CD4-positive, alpha-beta T cell treated with Interleukin-15 for 1 hour (primary cell): ENCODE measurements around the gene CDK13.

Experiments used
- DNase-seq: peaks from one replicate; pipeline ENCODE4 v3.0.0-alpha.2; 2020

The CDK13 gene

DNA sequence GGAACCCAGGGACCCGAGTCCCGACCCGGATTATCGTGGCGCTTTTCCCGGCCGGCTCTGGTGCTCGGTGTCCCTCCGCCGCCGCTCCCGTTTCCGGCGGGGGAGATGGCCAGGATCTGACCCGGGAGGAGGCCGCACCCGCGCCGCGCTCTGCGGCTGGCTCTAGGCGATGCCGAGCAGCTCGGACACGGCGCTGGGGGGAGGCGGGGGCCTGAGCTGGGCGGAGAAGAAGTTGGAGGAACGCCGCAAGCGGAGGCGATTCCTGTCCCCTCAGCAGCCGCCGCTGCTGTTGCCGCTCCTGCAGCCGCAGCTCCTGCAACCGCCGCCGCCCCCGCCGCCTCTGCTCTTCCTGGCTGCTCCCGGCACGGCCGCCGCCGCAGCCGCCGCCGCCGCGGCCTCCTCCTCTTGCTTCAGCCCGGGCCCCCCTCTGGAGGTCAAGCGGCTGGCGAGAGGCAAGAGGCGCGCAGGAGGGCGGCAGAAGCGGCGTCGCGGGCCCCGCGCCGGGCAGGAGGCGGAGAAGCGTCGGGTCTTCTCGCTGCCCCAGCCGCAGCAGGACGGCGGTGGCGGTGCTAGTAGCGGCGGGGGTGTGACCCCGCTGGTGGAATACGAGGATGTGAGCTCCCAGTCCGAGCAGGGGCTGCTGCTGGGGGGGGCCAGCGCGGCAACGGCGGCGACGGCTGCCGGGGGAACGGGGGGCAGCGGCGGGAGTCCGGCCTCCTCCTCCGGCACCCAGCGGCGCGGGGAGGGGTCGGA is 593 bp downstream of the CDK13 start:
- DNase-seq = peak; percentile 26

DNA sequence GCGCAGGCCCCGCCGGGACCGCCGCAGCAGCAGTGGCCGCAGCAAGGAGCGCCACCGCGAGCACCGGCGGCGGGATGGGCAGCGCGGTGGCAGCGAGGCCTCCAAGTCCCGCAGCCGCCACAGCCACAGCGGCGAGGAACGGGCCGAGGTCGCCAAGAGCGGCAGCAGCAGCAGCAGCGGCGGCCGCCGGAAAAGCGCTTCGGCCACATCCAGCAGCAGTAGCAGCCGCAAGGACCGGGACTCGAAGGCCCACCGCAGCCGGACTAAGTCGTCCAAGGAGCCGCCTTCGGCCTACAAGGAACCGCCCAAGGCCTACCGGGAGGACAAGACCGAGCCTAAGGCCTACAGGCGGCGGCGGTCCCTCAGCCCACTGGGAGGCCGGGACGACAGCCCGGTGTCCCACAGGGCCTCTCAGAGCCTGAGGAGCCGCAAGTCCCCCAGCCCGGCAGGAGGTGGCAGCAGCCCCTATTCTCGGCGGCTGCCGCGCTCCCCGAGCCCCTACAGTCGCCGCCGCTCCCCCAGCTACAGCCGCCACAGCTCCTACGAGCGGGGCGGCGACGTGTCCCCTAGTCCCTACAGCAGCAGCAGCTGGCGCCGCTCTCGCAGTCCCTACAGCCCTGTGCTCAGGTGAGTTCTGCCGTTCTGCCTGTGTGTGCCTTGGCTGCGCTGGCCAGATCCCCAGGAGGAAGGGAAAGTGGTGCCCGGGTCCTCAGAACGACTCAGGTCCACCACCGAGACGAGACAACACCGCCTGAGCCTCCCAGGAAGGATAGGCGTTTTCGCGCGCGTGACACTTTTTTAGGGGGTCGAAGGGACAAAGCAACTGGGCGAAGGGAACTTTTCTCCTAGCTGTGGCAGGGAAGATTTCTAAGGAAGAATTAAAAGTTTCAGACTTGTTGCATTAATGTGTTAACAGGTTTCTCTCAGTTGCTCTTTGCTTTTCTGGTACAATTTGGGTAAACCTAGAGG is 1.5 kb downstream of the CDK13 start:
- peak; percentile 77 for DNase-seq

DNA sequence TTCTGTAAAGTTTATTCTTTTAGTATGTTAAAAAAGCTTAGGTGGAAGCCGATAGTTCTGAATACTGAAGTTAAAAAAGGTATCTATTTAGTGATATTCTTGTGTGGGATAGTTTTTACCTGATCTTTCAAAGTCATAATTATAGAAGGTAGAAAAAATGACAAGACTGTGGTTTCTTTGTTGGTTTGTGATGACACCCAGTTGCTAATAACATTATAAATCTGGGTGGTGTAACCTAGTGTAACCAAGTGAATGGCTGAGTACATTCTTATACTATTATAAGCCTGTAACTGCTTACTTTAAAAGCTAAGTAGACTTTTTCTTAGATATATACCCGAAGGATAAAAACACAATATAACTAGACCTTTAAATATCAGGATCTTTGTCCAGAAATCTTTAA is 2.3 kb downstream of the CDK13 start:
- DNase-seq = no peak

DNA sequence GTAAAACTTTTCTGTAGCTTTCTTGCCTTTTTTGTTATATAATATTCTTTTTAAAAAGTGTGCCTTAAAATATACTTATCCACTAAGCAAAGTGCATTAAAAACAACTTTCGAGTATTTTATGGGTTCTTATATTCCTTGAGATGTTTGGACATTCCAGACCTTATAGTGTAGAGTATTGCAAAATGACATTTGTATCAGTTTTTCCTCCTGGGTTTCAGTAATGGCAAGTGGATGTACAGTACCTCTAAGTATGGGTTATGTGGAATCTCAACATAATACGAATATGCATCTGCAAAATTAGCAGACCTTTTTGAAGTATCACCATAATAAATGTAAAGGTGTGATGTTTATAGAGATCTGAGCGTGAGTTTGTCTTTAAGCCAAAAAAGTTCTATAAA is 2.7 kb downstream of the CDK13 start:
- DNase-seq = no peak

DNA sequence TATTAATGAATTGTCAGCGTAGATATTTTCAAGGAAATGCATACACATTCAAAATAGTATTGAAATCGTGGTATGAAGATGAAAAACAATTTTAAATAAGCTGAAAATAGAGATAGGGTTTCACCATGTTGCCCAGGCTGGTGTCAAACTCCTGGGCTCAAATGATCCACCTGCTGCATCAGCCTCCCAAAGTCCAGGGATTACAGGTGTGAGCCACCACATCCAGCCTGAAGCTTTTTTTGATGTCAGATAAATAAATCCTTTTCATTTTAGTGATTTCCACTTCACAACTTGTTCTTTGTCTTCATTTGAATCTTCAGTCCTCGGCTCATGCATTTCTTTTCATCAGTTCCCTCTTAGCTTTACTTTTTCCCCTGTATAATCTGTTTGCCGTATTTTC is 4.6 kb downstream of the CDK13 start:
- DNase-seq = no peak

DNA sequence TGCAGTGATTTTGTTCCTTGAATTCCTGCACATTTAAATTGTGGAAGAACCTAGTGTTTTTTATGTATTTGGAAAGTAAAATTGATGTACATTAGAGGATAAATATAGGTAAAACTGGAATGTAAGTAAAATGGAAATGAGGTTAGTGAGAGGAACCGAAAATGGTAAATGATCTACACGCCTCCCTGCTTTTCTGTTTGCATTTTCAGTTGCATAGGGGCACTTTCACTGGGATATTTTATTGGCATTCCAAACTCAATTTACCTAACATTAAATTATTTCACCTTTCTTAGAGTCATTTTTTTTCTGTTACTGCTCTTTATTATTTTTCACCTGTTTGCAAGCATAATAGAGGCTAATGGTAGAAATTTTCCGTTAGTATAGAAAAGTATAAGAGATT is 8.0 kb downstream of the CDK13 start:
- no peak for DNase-seq

DNA sequence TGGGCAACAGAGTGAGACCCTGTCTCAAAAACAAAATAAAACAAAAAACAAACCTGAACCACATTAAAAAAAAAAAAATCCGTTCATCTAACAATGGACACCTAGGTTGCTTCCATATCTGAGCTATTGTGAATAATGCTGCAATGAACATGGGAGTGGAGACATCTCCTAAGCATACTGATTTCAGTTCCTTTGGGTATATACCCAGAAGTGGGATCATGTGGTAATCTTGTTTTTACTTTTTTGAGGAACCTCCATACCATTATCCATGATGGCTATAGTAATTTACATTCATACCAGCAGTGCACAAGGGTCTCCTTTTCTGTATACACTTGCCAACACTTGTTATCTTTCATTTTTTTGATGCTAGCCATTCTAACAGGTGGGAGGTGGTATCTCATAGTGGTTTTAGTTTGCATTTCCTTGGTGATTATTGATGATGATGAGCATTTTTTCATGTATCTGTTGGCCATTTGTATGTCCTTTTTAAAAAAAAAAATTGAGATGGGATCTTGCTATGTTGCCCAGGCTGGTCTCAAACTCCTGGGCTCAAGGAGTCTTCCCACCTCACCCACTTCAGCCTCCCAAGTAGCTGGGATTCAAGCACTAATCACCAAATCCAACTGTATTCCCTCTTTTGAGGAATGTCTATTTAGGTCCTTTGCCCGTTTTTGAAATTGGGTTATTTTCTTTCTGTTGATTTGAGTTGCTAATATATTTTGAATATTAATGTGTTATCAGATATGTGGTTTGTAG is 17.5 kb downstream of the CDK13 start:
- DNase-seq = no peak

DNA sequence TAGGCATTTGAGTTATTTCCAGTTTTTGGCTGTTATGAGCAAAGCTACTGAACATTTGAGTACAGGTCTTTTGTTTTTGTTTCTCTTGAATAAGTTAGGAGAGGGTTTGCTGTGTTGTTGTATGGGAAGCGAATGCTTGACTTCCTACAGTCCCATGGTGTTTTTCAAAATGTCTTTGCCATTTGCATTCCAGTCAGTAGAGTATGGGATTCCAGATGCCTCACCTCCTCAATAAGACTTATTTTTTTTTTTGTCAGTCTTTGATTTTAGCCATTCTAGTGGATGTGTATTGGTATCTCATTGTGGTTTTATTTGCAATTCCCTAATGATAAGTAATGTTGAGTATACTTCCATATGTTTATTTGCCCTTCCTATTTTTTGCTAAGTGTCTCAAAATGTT is 19.4 kb downstream of the CDK13 start:
- DNase-seq = no peak

DNA sequence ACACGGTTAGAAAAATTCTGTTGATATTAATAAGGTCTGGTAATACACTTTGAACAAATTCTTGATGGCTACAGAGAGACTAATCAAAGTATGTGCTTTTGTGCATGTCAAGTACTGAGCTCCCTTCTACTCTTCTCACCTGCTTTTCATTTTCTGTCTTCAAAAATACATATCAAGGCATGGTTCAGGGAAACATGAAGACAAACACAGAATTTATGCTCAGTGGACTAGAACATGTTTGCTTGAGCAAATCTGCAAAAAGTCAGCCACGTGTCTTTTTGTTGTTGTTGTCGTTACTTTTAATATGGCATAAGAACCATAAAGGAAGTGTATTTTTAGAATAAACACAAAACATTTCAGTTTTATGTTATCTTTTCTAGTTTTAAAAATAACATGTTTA is 21.9 kb downstream of the CDK13 start:
- DNase-seq = no peak

DNA sequence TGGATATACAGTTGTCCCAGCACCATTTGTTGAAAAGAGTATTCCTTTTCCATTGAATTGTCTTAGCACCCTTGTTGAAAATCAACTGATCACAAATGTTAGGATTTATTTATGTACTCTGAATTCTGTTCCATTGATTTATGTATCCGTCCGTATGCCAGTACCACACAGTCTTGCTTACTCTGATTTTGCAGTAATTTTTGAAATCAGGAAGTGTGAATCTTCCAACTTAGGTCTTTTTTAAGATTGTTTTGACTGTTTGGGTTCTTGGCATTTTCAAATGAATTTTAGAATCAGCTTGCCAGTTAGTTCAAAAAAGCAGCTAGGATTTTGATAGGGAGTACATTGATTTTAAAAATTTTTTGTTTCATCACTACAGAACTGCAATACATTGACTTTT is 23.7 kb downstream of the CDK13 start:
- no peak for DNase-seq

DNA sequence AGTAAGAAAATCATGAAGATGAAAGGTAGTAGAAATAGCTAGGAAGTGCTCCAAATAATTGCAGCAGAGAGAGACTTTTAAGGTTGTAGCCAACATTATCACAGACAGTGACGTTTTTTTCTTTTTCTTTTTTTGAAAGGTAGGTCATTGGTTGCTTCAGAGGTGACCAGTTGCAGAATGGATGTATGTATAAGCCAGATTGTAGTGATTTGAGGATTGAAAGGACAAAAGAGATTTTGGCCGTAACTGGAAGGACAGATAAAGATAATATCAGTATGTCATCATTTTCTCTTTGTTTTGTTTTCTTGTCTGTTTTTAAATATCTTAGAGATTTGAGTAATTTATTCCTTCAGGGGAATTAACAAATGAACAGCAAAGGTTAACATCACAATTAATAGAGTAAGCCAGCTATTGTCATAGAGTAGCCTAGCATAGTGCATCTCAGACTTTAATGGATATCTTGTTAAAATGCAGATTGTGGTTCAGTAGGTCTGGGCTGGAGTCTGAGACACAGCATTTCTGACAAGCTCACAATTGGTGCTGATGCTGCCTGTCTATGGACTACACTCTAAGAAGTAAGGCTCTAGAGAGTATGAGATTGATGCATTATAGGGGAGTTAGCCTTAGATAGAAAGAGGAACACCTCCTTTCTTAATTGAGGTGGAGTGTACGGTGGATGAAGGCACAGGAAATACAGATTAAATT is 28.3 kb downstream of the CDK13 start:
- DNase-seq = no peak

DNA sequence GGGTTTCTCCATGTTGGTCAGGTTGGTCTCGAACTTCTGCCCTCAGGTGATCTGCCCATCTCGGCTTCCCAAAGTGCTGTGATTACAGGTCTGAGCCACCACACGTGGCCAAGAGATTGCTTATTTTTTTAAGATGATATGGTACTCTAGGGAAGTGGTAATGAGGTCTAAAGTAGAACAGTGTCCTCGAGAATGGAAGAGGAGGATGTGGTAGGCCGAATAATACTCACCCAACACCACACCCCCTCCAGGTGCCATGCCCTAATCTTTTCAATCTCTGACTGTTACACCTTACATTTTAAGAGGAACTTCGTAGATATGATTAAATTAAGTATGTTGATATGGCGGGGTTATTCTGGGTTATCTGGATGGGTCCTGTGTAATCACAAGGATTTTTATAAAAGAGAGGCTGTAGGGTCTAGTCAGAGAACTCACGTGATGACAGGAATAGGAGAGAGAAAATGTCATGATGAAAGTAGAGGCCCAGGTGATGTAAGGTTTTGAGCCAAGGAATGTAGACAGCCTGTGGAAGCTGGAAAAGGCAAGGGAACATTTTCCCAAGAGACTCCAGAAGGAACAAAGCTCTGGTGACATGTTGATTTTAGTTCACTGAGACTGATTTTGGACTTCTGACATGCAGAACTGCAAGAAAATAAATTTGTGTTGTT is 29.5 kb downstream of the CDK13 start:
- DNase-seq = no peak

DNA sequence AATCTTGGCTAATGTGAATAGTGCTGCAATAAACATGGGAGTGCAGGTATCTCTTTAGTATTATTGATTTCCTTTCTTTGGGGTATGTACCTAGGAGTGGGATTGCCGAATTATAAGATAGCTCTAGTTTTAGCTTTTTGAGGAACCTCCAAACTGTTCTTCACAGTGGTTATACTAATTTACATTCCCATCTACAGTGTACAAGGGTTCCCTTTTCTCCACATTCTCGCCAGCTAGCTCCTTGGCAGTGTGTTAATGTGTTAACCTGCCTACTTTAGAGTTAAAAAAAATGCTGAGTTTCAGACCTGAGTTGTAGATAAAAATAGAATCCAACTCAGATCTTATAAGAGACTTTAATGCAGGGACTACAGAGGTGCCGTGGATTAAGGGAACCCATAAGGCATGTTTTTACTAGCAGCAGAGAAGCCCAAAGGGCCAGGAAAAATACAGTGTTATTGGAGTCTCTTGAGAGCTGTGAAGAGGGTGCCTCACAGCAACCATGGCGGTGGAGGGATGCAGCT is 35.4 kb downstream of the CDK13 start:
- no peak for DNase-seq

DNA sequence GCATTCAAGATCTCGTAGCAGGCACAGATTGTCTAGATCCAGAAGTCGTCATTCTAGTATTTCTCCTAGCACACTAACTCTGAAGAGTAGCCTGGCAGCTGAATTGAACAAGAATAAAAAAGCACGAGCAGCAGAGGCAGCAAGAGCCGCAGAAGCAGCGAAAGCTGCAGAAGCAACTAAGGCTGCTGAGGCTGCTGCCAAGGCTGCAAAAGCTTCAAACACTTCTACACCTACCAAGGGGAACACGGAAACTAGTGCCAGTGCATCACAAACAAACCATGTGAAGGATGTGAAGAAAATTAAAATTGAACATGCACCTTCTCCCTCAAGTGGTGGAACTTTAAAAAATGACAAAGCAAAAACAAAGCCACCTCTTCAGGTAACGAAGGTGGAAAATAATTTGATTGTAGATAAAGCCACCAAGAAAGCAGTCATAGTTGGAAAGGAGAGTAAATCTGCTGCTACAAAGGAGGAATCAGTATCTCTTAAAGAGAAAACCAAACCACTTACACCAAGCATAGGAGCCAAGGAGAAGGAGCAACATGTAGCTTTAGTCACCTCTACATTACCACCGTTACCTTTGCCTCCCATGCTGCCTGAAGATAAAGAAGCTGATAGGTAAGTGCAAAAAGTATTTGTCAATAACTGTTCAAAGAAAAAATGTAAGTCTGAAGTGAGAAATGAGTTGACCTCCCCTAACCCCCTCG is 37.7 kb downstream of the CDK13 start:
- peak; percentile 22 for DNase-seq

DNA sequence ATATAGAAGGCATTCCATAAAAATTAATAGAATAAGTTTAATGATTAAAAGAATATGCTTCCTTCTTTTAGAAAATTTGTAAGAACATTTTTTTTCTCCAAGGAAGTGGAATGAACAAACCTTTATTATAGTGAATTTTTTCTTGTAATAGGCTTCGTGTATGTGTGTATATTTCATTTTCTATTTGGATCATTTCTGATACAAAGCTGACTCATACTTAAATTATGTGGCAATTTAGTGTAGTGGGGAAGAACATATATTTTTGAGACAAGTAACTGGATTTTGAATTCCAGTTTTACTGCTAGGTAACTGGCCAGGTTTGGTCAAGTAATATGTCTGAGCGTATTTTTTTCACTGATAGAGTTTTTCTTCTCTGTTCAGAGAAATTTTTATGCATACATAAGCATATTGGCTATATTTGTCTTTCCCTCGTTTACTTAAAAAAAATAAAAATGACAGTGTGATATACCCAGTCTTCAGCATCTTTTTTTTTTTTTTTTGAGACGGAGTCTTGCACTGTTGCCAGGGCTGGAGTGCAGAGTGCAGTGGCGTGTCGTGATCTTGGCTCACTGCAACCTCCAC is 50.8 kb downstream of the CDK13 start:
- no peak for DNase-seq

DNA sequence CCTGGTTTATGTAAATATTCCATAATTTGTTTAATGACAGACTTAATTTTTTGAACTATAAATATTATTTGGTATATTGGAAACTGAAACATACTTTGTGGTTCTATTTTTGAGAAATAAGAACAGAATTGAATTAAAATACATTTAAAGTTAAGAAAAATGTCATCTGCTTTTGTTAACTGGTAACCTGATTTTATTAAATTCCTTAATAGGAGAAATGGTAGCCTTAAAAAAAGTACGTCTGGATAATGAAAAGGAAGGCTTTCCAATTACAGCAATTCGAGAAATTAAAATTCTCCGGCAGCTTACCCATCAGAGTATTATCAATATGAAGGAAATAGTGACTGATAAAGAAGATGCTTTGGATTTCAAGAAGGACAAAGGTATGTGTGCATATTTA is 51.6 kb downstream of the CDK13 start:
- DNase-seq = no peak

DNA sequence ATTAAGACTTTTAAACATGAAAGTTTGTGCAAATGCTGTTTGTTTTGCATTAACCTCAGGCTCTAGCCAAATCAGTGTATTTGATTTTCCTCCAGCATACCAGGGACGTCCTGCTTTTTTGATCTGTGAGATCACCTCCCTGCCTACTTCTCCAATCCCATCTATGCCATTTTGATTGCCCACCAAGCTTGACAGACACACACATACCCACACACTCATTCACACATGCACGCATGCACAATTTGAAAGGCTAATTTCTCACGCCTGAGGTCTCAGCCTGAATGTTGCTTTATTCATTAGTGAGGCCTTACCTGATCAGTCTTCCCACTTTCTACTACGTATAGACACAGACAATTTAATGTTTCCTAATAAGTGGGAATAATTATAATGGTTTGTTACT is 53.5 kb downstream of the CDK13 start:
- DNase-seq = no peak

DNA sequence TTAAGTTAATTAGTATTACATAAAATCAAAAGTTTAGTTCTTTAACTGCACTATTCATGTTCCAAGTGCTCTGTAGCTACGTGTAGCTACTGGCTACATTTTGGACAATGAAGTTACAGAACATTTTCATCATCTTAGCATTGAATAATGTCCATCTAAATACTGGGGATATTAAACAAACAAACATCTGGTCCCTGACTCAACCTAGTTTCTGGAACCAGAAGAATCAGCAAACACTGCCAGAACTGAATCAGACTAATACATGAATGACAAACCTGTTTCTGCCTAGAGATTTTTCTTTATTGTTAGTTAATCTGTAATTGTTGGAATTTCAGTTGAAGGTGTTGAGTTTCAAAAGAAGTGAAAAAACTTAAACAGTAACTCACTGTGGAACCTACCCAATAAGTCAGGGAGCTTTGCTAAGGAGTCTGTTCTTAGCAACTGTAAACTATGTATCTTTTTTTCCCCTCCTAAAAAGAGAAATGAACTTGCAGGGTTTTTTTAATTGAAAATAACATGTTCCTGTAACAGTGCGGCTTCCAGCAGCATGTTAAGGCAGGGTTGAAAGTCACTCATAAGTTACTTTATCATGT is 58.3 kb downstream of the CDK13 start:
- no peak for DNase-seq

DNA sequence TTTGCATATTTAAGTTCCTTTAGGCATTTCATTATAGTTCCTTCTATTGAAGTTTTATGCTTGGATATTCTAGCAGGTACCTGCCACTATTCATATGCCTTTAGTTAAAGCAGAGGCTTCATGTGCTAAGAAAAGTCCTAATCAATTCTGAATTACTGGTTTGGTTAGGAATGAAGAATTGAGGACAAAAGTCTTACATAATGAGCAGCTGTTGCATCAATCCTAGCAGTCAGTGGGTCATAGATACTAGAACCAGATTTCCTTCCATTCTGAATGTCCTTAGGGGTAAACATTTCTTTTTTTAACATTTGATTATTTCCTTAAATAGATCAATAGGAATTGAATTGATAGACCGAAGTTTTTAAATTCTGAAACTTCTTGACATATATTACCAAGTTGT is 59.2 kb downstream of the CDK13 start:
- DNase-seq = no peak

DNA sequence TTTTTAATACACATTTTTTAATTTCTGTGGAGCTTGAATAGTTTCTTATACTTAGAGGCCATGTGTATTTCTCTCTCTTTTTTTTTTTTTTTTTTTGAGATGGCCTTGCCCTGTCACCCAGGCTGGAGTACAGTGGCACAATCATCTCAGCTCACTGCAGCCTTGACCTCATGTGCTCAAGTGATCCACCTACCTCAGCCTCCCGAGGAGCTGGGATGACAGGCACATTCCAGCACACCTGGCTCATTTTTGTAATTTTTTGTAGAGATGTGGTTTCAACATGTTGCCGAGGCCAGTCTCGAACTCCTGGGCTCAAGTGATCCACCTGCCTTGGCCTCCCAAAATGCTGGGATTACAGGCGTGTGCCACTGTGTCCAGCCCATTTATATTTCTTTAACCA is 64.3 kb downstream of the CDK13 start:
- no peak for DNase-seq
